GM12875 (cell line): Measurements from ENCODE around the gene SLC26A4.

Experiments used
- H3K4me3 ChIP-seq: one replicate; pipeline ENCODE4 v1.5.1; 2011; ENCODE audit warnings: low read depth, low read length, control low read depth
- TF ChIP-seq, protein P1 (sequence below): IDR thresholded peaks from 2 replicates; pipeline ENCODE4 v1.5.1; 2011; ENCODE audit warnings: low read depth, mild to moderate bottlenecking, control low read depth, inconsistent platforms, low read length, moderate library complexity, borderline replicate concordance; ENCODE audit not compliant: insufficient read depth

SLC26A4 gene

DNA sequence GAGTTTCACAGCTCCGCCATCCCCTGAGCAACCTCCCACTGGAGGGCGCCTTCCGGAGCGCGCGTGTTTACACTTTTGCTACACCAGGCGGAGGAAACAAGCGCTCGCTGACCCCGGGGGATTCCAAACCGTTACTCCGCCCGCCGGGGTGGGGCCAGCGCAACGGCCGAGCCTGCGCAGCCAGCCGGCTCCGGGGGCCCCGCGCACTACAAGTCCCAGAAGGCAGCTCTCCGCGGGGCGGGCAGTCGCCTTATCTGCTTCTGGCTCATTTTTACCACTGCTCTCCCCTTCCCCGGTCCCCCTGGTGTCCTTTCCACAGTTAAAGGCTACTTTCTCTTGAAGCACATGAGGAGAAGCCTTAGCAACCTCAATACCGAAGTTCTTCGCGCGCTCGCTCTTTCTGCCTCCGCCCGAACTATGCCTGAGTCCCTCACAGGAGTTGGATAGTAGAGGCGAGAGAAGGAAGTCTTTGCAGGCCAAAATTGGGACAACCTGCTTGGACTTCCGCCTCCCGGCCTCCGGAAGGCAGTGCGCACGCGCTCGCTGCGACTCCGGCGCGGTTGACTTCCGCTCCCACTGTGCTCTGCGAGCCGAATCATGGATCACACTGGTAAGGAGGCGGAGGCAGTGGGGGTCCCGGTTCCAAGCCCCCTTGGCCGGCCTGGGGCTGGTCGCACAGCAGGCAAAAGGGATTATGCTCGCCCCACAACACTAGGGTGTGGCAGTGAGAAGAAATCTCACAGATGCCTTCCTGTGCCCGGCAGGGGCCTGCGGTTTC is 83.1 kb downstream of the SLC26A4 start, which contains the start of gene CBLL1:
Gene CBLL1, plus strand, starts transcription at position 576 of the 778 bp plus-strand sequence. Its CDS starts 22 bp downstream, at position 598.
- peak within 1 kb of the TSS; percentile 71 for H3K4me3 ChIP-seq
- TF ChIP-seq, protein P1, sequence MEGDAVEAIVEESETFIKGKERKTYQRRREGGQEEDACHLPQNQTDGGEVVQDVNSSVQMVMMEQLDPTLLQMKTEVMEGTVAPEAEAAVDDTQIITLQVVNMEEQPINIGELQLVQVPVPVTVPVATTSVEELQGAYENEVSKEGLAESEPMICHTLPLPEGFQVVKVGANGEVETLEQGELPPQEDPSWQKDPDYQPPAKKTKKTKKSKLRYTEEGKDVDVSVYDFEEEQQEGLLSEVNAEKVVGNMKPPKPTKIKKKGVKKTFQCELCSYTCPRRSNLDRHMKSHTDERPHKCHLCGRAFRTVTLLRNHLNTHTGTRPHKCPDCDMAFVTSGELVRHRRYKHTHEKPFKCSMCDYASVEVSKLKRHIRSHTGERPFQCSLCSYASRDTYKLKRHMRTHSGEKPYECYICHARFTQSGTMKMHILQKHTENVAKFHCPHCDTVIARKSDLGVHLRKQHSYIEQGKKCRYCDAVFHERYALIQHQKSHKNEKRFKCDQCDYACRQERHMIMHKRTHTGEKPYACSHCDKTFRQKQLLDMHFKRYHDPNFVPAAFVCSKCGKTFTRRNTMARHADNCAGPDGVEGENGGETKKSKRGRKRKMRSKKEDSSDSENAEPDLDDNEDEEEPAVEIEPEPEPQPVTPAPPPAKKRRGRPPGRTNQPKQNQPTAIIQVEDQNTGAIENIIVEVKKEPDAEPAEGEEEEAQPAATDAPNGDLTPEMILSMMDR: peak; percentile 66

GRCh38 chr7:107744345-107744750 is 83.7 kb downstream of the SLC26A4 start:
- TF ChIP-seq, protein P1: no peak

DNA sequence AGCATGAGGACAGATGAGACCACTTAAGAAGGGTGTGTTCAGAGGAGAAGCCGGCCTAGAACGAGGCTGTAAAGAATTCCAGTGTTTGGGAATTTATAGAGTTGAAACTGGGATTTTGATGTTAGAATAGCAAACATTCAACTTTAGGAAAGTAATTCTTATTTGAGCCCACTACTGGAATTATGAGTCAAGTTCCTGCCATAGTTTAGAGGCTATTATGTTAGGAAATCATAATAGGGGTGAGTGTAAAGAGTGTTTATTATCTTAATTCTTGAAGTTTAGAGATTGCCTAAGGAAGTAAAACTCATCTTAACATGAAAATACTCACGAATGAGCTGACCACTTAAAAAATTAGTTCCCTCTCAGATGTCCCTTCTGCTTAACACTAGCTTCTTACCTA is 85.4 kb downstream of the SLC26A4 start:
- TF ChIP-seq, protein P1: no peak
- H3K4me3 ChIP-seq: no peak overlapping the region

More at GRCh38 chr7:107744345-107744750, 83.7 kb downstream of the SLC26A4 start:
- H3K4me3 ChIP-seq: peak overlapping the region; percentile 71

DNA sequence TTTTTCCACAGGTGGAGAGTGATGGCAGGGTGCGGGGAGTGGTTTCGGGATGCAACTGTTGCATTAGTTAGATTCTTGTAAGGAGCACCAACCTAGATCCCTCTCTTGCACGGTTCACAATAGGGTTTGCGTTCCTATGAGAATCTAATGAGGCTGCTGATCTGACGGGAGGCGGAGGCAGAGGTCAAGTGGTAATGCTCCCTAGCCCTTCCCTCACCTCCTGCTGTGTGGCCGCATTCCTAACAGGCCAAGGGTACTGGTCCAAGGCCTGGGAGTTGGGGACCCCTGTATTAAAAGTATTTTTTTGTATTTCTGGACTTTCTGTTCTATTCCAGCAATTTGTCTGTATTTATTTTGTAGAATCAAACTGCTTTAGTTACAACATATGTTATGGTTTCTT is 90.5 kb downstream of the SLC26A4 start:
- TF ChIP-seq, protein P1: no peak
- H3K4me3 ChIP-seq: no peak overlapping the region

- H3K4me3 ChIP-seq: no peak overlapping the region
- TF ChIP-seq, protein P1: no peak
These were observed 94.0 kb downstream of the SLC26A4 start for GRCh38 chr7:107754642-107755041.

DNA sequence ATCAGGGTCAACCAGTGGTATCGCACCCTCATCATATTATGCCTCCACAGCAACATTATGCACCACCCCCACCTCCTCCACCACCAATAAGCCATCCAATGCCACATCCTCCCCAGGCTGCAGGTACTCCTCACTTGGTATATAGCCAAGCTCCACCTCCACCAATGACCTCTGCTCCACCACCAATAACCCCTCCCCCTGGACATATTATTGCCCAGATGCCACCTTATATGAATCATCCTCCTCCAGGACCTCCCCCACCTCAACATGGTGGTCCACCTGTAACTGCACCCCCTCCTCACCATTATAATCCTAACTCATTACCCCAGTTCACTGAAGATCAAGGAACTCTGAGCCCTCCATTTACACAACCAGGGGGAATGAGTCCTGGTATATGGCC is 98.0 kb downstream of the SLC26A4 start:
- no peak overlapping the region for H3K4me3 ChIP-seq
- TF ChIP-seq, protein P1: no peak

DNA sequence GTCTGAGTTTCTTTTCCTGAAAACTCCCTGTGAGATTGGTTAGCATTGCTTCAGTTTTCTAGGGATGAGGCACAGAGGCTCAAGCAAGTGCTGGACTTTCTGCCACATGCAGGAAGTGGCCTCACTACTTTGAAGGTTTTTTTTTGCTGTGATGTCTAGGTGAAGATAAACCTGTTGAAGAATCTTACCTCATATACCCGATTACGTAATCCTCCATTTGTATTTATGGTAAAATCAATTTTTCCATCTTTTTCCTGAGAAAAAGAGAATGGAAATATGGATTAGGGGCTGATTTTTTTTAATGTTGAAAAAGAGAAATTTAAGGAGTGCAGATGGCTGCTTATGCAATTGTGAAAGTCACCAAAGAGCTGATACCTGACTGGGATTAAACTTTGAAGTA is 106.8 kb downstream of the SLC26A4 start:
- TF ChIP-seq, protein P1: no peak
- H3K4me3 ChIP-seq: no peak overlapping the region
